GM10847 (cell line): Measurements from ENCODE around the gene XKR8.
A peak's percentile ranks its signal among the peaks of the same experiment; 100 is the strongest.

ENCODE experiments used
- POLR2A ChIP-seq: IDR thresholded peaks from 2 replicates; pipeline ENCODE4 v1.6.1; 2011; ENCODE audit not compliant: insufficient read length; ENCODE audit errors: extremely low read depth

The XKR8 gene, protein sequence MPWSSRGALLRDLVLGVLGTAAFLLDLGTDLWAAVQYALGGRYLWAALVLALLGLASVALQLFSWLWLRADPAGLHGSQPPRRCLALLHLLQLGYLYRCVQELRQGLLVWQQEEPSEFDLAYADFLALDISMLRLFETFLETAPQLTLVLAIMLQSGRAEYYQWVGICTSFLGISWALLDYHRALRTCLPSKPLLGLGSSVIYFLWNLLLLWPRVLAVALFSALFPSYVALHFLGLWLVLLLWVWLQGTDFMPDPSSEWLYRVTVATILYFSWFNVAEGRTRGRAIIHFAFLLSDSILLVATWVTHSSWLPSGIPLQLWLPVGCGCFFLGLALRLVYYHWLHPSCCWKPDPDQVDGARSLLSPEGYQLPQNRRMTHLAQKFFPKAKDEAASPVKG

DNA sequence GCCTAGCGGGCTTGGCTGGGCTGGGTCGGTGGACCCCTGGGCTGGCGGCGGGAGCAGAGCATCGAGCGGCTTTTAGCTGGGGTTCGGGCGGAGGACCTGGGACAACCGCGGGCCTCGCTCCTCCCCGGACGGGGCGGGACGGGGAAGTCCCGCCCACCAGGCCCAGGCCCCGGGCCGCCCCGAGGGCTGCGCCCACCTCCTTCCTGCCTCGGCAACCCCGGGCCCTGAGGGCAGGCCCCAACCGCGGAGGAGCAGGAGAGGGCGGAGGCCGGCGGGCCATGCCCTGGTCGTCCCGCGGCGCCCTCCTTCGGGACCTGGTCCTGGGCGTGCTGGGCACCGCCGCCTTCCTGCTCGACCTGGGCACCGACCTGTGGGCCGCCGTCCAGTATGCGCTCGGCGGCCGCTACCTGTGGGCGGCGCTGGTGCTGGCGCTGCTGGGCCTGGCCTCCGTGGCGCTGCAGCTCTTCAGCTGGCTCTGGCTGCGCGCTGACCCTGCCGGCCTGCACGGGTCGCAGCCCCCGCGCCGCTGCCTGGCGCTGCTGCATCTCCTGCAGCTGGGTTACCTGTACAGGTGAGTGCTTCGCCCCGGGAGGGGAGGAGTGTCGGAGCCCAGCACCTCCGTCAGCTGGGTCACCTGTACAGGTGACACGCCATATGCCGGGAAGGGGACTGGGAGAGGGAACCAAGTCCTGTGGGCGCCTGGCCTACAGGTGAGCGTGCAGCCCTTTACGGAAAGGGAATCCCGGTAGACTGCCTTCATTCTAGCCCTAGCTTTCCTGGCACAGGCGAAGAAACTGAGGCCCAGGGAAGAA is at the start of gene XKR8:
Gene XKR8 (plus strand): TSS at position 182 of the 812 bp plus-strand sequence. CDS start 97 bp downstream, at position 279.
- TF ChIP-seq POLR2A: peak; percentile 45

DNA sequence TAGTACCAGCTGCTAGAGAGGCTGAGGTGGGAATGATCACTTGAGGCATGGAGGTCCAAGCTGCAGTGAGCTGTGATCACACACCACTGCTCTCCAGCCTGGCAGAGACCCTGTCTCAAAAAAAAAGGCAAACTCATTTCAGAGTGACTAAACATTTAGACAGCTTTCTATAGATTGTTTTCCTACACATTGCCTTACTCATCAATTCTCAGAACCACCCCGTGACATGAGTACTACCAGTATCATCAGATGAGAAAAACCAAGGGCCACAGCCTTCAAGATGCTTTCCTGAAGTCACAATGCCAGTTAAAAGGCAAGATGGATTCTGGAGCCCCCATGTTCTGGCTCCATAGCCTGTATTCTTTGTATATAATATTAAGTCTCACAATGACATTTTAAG is 47.3 kb upstream of the XKR8 start:
- TF ChIP-seq POLR2A: no peak

DNA sequence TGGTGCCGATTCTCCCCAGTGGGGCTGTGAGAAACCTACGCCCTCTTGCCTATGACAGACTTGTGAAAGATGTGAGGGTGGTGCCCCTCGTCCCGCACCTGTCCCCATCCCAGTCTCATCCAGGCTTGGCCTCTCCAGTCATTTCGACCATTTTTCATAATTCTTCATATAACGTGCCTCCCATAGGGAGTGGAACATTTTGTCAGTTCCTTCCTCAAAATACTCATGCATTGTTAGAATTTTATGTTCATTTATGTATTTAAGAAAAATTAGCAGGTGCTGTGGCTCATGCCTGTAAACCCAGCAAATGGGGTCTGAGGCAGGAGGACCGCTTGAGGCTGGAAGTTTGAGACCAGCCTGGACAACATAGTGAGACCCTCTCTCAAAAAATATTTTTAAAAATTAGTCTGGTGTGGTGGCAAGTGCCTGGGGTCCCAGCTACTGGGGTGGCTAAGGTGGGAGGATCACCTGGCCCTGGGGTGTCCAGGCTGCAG is 44.6 kb upstream of the XKR8 start:
- TF ChIP-seq POLR2A: no peak

DNA sequence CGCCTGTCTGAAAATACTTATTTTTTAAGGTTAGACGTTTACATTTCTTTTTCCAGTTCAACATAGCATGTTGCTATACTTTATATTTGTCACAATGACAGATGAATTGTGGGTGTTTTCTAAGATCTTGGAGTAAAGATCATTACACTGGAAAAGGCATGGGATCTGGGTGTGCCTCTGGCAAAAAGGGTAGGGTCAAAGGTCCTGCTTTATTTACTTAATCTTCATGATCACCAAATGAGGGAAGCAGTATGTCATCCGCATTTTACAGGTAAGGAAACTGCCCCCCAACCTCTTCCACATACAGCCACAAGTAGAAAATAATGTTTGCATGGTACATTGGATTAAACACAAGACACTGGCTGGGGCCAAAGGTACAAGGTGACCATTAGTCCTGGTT is 37.5 kb upstream of the XKR8 start:
- no peak for TF ChIP-seq POLR2A

DNA sequence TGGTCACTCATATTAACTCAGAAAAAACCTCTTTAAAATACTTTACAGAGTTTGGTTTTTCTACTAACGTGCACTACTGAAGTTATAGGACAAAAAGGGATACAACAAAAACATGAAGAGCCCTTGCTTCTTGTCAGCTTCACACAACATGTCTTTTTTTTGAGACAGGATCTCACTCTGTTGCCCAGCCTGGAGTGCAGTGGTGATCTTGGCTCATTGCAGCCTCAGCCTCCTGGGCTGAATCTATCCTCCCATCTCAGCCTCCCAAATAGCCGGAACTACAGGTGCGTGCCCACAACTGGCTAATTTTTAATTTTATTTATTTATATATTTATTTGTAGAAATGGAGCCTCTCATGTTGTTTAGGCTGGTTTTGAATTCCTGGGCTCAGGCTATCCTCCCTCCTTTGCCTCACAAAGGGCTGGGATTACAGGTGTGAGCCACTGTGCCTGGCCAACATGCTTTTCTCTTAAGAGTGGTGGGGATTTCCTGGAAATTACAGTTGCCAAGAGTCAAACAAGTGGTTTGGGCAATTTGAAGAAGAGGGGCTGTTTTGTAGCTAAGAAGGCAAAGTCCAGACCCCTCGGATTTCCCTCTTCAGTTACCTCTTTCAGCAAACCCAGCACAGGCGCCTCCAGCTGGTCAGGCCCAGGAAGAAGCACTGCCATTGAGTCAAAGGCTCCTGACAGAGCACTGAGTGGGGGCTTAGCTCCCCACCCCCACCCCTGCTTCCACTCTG is 31.4 kb upstream of the XKR8 start:
- no peak for TF ChIP-seq POLR2A

DNA sequence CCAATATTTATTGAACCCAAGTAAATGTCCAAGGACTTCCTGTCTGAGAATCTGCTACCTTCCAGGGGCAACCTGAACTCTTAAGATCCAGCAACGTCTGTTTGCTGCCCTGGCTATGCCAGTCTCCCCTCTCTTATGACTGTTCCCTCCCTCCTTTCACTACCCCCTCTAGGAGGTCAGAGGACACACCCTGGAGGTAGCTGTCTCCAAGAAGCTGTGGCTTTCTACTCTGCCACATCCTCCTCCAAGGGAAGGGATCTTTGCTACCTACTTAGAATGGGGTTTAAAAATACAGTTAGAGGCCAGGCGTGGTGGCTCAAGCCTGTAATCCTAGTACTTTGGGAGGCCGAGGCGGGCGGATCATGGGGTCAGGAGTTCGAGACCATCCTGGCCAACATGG is 28.6 kb upstream of the XKR8 start:
- TF ChIP-seq POLR2A: no peak

DNA sequence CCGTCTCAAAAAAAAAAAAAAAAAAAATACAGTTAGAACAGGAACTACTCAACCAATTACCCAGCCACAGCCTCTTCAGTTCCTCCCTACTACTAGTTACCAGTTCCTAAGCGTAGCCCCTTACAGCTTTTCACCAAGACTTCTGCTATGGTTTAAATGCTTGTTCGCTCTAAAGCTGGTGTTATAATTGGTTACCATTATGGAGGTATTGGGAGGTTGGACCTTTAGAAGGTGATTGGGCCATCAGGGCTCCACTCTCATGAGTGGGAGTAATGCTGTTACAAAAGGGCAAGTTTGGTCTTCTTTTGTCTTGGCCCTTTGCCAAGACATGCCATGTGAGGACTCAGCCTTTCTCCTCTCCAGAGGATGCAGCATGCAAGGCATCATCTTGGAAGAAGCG is 28.0 kb upstream of the XKR8 start:
- TF ChIP-seq POLR2A: no peak

DNA sequence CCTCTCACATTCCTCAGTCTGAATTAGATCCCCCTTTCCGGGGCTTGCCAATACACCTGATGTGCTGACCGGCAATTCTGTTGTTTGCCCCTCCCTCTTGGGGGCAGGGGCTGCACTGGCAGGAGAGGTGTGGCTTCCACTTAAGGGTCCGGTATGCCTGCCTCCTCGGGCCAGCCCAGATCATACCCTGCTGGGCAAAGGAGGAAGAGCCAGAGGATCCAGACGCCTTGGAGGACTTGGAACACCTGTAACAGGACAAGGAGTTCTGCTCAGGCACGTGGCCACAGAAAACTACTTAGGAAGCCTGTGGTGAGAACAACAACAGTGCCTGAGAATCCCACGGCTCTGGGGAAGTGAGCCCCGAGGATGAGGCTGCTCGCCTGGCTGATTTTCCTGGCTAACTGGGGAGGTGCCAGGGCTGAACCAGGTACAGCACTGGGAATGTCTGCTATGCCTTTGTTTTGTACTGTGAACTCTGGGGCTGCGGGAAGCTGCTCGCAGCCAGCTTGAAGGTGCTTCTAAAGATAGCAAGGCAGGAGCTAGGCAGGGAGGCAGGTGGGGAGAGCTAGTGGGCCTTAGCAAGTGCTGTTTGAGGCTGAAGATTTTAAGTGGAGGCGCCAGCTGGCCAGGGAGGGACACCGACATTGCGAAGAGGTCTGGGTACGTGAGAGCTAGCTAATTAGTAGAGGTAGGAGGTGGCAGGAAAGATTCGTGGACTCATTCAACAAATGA is 24.8 kb upstream of the XKR8 start, which contains the start of gene SMPDL3B:
Gene SMPDL3B (plus strand): TSS at position 183 of the 732 bp plus-strand sequence. CDS start 184 bp downstream, at position 367.
- TF ChIP-seq POLR2A: no peak

DNA sequence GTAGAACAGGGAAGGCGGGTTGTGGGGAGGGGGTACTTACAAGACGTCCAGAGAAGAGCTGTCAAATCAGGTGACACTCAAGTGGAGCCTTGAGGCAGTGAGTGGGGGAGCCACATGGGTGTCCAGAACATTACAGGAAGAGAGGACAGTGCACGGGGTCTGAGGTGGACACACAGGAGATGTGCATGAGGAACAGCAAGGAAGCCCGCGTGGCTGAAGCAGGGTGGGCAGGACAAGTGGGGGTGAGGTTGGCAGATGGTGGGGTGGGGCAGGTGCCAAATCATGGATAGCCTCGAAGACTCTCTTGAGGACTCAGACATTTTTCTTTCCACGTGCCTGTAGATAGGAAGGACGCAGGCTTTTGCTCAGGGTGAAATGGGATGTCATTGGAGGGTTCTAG is 24.1 kb upstream of the XKR8 start:
- no peak for TF ChIP-seq POLR2A

DNA sequence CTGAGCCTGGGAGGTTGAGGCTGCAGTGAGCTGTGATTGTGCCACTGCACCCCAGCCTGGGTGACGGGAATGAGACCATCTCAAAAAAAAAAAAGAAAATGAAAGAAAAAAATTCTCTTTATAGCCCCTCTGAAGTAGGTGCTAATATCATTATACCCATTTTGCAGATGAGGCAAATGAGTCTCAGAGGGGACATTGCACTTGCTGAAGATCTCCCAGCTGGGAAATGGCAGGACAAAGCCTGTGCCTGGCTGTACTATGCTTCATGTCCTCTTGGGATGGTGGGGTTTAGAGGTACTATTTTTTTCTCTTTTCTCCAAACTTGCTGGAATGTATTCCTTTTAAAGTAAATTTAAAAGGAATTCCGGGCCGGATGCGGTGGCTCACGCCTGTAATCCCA is 23.4 kb upstream of the XKR8 start:
- no peak for TF ChIP-seq POLR2A

DNA sequence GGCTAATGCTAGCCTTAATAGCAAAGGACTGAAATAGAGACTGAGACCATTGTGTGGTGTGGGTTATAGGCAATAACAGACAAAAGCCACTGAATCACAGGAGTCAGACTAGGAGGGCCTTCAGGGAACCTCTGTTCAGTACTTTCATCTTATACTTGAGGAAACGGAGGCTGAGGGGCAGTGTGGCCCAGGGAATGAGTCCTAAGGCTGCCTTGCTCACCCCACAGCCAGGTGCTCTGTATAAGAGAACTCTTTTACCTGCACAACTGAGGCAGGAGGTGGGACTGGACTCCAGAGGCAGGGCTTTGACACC is 22.3 kb upstream of the XKR8 start:
- no peak for TF ChIP-seq POLR2A

DNA sequence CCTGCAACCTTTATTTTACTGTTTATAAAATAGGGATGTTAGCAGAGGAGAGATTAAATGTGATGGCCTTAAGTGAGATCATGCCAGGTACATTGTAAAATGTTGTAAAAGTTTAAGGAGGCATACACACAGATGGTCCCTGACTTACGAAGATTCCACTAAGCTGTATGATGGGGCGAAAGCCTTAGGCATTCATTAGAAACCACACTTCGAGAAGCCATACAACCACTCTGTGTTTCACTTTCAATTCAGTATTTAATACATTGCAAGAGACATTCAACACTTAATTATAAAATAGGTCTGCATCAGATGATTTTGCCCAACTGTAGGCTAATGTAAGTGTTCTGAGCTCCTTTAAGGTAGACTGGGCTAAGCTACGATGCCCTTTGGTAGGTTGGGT is 21.3 kb upstream of the XKR8 start:
- TF ChIP-seq POLR2A: no peak

DNA sequence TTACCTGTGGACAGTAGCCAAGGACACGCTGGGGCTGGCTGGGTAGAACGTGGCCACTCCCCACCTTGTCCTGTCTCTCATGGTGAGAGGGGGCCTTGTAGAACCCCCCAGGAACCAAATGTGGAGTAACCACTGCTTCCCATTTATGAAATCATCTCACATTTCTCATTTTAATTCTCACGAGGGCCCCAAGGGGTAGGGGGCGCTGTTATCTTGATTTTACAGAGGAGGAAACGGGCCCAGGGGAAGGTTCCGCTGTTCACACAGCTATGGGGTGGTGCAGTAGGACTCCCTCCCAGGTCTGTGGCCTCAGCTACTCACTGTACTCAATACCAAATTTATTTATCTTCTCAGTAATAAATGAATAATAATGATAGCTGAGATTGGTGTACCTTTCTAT is 19.5 kb upstream of the XKR8 start:
- no peak for TF ChIP-seq POLR2A

DNA sequence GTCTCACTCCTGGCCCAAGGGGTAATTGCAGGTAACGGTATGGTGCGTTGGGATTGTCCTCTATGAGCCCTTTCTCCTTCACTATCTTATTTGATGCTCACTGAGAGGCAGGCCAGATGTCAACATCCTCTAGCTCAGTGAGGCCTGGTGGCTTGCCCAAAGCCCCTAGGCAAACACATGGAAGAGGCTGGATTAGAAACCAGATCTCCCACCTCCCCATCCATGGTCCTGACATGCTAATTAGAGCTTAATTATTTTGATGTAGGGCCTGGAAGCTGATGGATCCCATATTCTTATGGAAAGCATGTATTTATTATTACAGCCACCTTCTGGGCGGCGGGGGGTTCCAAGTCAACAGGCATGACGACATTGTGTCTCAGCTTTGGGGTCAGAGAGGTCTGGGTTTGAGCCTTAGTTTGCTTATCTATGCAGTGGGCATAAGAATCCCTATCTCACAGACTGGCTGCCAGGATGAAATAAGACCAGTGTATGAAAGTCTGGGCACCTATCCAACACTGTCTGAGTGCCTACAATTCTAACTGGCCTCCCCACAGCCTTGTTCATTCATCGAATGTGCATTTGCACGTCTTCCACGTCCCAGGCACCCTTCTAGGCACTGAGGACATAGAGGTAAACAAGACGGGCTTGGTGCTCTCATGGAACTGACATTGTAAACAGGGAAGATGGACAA is 18.8 kb upstream of the XKR8 start:
- TF ChIP-seq POLR2A: no peak
